Activated CD8-positive, alpha-beta T cell treated with anti-CD3 and anti-CD28 coated beads for 36 hours (primary cell): ENCODE measurements around the gene SIM2. TPM values are rescaled to one million over a fixed set of nuclear protein-coding genes. Genes with fewer than 3 reads are reported as not detected.

ENCODE experiments used
- ATAC-seq: fragments of 200-7000 bp; cut with Tn5 transposase; one replicate; pipeline ENCODE4 v1.10.0; 2021; ENCODE audit warnings: mild to moderate bottlenecking, moderate library complexity
- CTCF ChIA-PET: fragments of 350-600 bp; sonication (Branson Sonifier 250); formaldehyde crosslinking; loops from one replicate; lab custom pipeline; 2021; ENCODE audit warnings: antibody characterized with exemption; lab: Charles Lee
- POLR2A ChIA-PET: fragments of 350-600 bp; sonication (Branson Sonifier 250); formaldehyde crosslinking; loops from one replicate; lab custom pipeline; 2021; ENCODE audit warnings: antibody characterized with exemption; lab: Charles Lee
- DNase-seq: peaks from one replicate; pipeline ENCODE4 v3.0.0-alpha.2; 2020
- H3K27ac Mint-ChIP-seq: one replicate; pipeline ENCODE4 v1.8.0; 2021; ENCODE audit warnings: mild to moderate bottlenecking, mixed read lengths
- H3K27me3 Mint-ChIP-seq: one replicate; pipeline ENCODE4 v1.8.0; 2021; ENCODE audit warnings: mixed read lengths
- H3K36me3 Mint-ChIP-seq: one replicate; pipeline ENCODE4 v1.8.0; 2021; ENCODE audit warnings: low read depth, mixed read lengths
- H3K4me1 Mint-ChIP-seq: one replicate; pipeline ENCODE4 v1.8.0; 2021; ENCODE audit warnings: low read depth, mixed read lengths
- H3K4me3 Mint-ChIP-seq: one replicate; pipeline ENCODE4 v1.8.0; 2021; ENCODE audit warnings: mild to moderate bottlenecking, moderate library complexity, mixed read lengths
- H3K9me3 Mint-ChIP-seq: one replicate; pipeline ENCODE4 v1.8.0; 2021; ENCODE audit warnings: mixed read lengths
- CTCF ChIP-seq: fragments of 200-600 bp; IDR thresholded peaks from one replicate; pipeline ENCODE4 v1.8.0; 2022; ENCODE audit warnings: antibody characterized with exemption, mild to moderate bottlenecking
- intact Hi-C: fragments of 100-400 bp; cut with micrococcal nuclease; formaldehyde crosslinking; loops from one replicate; pipeline ENCODE4 v1.10.0; 2022
- total RNA-seq, 2 experiments: library from RNA; stranded (reverse); gene quantifications; one replicate each; pipeline ENCODE4 v1.2.3, GENCODE V29; 2021

Gene SIM2
- total RNA-seq, 2 experiments from 2014 or later, result not detected

- Mint-ChIP-seq H3K27ac (no peak overlapping the region), H3K4me1 (no peaks in the 10 kb centered on the region), H3K9me3 (no peaks in the 10 kb centered on the region), H3K36me3 (peaks cover 7% of the 10 kb centered on the region), H3K27me3 (no peaks in the 10 kb centered on the region), H3K4me3 (no peak overlapping the region)
- no peak for TF ChIP-seq CTCF
- ATAC-seq, result no peak
- ChIA-PET CTCF (no interaction called here), POLR2A (no interaction called here)
- DNase-seq, result no peak
- intact Hi-C loops, result no loop called here
Observed at GRCh38 chr21:36791180-36791579, 92.3 kb downstream of the SIM2 start.

- Mint-ChIP-seq H3K27me3 (no peaks in the 10 kb centered on the region), H3K36me3 (peaks cover 7% of the 10 kb centered on the region), H3K27ac (no peak overlapping the region), H3K9me3 (peaks cover 1% of the 10 kb centered on the region), H3K4me1 (no peaks in the 10 kb centered on the region), H3K4me3 (no peak overlapping the region)
- POLR2A ChIA-PET, result interaction anchor here (0.6 kb wide), 1 partner anchor 46 kb away, joined by 3 read pairs; no protein-coding TSS in a partner anchor
- TF ChIP-seq CTCF, result no peak
- DNase-seq, result no peak
- CTCF ChIA-PET, result no interaction called here
- ATAC-seq, result no peak
- intact Hi-C loops, result no loop called here
Observed at GRCh38 chr21:36791695-36792470, 93.0 kb downstream of the SIM2 start.

GRCh38 chr21:36792505-36792967, 93.6 kb downstream of the SIM2 start:
- POLR2A ChIA-PET, result no interaction called here
- H3K27ac Mint-ChIP-seq, result no peak overlapping the region
- ATAC-seq (peak; percentile 67), DNase-seq (peak; percentile 6)
- H3K4me3 Mint-ChIP-seq, result no peak overlapping the region
- no peak for TF ChIP-seq CTCF
- H3K27me3 Mint-ChIP-seq, result no peaks in the 10 kb centered on the region
- CTCF ChIA-PET, result no interaction called here
- intact Hi-C loops, result no loop called here
- no peaks in the 10 kb centered on the region for H3K4me1 Mint-ChIP-seq
- peaks cover 2% of the 10 kb centered on the region for H3K9me3 Mint-ChIP-seq
- H3K36me3 Mint-ChIP-seq, result peaks cover 7% of the 10 kb centered on the region

- H3K27me3 Mint-ChIP-seq, result no peaks in the 10 kb centered on the region
- DNase-seq (no peak), ATAC-seq (no peak)
- no peaks in the 10 kb centered on the region for H3K4me1 Mint-ChIP-seq
- TF ChIP-seq CTCF, result no peak
- H3K9me3 Mint-ChIP-seq, result peaks cover 17% of the 10 kb centered on the region
- peaks cover 18% of the 10 kb centered on the region for H3K36me3 Mint-ChIP-seq
- CTCF ChIA-PET, result interaction anchor here (1.5 kb wide), 1 partner anchor 14 kb away, joined by 3 read pairs; no protein-coding TSS in a partner anchor
- POLR2A ChIA-PET, result no interaction called here
- intact Hi-C loops, result no loop called here
- H3K4me3 Mint-ChIP-seq, result no peak overlapping the region
- H3K27ac Mint-ChIP-seq, result no peak overlapping the region
Observed at GRCh38 chr21:36796070-36796469, 97.2 kb downstream of the SIM2 start.

- Mint-ChIP-seq H3K27ac (no peak overlapping the region), H3K9me3 (peaks cover 17% of the 10 kb centered on the region), H3K4me1 (no peaks in the 10 kb centered on the region), H3K36me3 (peaks cover 18% of the 10 kb centered on the region), H3K4me3 (no peak overlapping the region), H3K27me3 (no peaks in the 10 kb centered on the region)
- CTCF ChIA-PET, result no interaction called here
- DNase-seq (no peak), ATAC-seq (no peak)
- intact Hi-C loops, result no loop called here
- TF ChIP-seq CTCF, result no peak
- POLR2A ChIA-PET, result no interaction called here
Observed at GRCh38 chr21:36798491-36798890, 99.6 kb downstream of the SIM2 start.
